D341Med (cell line): ENCODE results near the gene HOMEZ.

Source experiments
- DNase-seq: peaks from one replicate; pipeline ENCODE4 v3.0.0; 2012; ENCODE audit warnings: low spot score

HOMEZ gene

DNA sequence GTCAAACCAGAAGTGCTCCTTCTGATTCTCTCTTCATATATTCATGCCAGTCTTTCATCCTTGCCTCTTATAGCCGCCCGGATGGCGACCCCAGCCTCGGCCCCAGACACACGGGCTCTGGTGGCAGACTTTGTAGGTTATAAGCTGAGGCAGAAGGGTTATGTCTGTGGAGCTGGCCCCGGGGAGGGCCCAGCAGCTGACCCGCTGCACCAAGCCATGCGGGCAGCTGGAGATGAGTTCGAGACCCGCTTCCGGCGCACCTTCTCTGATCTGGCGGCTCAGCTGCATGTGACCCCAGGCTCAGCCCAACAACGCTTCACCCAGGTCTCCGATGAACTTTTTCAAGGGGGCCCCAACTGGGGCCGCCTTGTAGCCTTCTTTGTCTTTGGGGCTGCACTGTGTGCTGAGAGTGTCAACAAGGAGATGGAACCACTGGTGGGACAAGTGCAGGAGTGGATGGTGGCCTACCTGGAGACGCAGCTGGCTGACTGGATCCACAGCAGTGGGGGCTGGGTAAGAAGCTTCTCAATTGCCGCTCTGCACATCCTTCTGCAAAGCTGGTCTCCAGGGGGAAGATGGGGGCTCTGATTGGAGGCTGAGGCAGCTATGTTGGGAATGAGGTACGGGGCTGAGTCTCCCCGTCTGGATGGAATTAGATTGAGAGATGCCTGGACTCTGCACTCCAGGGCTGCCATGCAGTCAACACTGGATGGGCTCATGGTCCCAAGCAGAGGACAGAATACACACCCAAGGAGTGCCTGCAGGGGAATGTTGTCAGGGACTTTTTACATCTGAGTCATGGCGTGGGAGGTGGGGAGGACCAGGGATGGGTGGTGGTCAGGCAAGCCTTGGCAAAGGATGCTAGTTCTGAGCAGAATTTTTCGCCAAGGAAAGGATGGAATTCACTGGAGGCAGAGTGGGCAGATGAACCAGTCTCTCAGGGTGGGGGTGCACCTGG is 22.0 kb upstream of the HOMEZ start:
- DNase-seq: no peak

DNA sequence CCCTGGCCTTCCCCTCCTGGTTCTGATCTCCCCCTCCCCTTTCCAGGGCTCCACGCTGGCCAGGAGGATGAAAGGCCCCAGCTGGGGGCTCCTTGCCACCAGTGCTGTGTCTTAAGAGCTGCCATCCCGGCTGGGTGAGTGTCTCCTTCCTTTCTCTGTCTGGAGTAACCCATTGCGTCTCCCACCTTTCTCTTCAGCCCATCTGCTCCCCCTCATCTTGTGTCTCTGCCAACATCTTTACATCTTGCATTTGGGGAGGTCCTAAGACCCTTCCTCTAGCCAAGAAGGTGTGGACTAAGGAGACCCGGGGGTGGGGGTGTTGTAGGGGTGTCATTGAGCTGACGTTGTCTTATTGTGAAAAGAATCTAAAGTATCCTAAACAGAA is 21.2 kb upstream of the HOMEZ start:
- DNase-seq: no peak

DNA sequence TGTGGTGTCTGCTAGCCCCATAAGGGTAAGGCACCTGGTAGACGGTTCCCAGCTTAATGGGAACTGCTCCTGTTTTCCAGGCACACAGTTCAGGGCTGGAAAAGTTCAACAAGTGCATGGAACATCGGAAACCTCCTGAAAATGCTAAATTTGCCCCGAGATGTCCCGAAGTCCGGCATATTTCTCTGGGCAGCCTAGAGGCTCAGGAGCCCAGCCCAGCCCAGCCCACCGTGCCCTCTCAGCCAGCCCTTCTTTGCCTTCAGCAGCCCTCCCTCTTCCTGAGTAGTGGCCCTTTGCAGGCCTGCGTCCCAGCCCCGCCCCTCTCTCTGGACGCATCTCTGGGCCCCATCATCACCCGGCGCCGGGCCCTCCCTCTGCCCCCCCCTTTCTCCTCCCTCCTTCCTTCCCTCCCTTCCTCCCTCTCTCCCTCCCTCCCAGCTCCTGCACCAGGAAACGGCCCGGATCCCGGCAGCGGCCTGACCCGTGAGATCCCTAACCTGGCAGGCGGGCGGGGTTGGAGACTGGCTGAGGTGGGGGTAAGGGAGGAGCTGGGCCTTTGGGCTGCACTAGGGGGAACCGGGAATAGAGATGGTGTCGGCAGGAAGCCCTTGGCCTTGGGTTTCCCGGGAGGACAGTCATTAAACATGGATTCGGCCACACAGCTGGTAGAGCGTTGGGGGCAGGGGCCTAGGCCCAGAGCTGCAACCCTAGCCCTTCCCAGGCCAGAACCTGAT is 20.6 kb upstream of the HOMEZ start, which contains the start of gene BCL2L2:
Gene BCL2L2 (plus strand): TSS at position 422 of the 734 bp plus-strand sequence. CDS start 935 bp downstream, outside the sequence.
- peak; percentile 88 for DNase-seq

DNA sequence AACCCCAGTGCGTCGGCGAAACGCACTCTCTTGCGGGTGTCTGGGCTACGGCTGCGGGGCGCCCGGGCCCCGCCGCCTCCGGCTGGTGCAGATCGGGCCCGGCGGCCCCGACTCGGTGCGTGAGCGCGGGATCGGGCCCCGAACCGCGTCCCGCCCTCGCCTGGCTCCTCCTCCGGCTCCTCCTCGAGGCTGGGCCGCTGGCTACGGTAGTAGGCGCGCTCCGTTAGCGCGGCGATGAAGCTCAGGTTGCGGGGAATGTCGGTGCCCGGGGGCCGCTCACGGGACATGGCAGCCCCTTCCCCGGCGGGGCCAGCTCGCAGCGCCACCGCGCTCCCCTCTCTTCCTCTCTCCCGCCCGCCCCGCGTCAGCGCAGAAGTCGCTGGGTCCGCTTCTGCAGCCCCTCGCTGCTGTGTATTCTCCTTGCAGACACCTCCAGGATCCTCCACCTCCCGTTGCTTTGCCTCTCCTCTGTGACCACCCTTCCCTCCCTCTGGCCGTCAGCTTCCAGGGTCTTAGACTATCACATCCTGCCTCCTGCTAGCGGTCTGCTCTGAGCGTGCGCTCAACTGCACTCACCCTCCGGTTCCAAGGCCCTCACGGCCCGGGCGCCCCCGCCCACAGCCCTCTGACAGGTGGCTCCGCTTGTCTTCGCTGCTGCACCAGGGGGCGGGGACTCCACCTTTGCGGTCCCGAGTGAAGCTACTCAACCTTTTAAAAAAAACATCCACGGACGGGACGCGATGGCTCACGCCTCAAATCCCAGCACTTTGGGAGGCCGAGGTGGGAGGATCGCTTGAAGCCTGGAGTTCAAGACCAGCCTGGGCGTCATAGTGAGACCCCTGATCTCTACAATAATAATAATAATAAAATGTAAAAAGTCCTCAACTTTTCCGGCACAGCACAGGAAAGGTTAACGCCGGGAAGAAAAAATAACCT is 16.6 kb upstream of the HOMEZ start, which contains the start of gene PPP1R3E:
Gene PPP1R3E (minus strand): TSS at position 570 of the 936 bp plus-strand sequence. CDS start 283 bp downstream, at position 287.
- DNase-seq: peak; percentile 75

DNA sequence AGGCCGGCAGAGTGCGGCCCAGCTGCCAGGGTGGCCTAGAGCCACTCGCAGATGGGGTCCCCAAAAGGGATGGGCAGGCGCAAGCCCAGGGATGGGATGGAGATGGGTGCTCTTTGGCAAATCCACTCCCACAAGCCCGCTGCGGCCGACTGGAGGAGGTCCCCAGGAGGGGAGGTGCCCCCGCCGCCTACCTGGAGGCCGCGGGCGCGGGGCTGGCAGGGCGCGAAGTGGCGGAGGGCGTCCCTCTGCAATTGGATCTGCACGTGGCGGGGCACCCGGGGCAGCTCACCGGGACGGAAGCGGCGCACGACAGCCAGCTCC is 16.0 kb upstream of the HOMEZ start:
- DNase-seq: no peak

DNA sequence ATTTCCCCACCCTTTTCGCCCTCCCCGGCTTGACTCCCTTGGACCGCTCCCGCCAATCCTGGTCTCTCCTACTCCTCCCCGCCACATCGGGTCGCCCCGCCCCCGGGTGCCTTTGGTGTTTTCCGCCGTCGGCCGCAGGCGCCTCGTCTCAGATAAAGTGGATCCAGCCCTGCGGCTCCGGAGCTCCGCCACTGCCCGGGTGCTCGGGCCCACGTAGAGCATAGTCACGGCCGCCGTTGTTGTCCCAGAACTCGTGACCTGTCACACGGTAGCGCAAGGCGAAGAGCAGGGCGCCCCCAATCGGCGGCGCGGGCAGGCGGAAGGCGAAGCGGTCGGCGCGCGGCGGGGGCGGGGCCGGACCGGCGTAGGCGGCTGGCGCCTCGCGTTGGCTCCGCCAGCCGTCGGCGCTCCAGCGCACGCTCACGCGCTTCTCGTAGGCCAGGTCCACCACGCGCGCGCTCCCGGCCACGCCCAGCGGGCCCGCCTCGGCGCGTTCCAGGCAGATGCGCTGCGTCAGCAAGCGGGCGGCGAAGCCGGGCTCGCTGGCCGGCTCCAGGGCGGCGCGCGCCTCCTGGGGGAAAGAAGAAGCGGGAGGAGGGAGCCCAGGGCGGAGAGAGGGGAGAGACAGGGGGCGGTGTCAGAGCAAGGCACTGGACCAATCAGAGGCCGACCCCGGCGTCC is 15.5 kb upstream of the HOMEZ start:
- peak; percentile 97 for DNase-seq

DNA sequence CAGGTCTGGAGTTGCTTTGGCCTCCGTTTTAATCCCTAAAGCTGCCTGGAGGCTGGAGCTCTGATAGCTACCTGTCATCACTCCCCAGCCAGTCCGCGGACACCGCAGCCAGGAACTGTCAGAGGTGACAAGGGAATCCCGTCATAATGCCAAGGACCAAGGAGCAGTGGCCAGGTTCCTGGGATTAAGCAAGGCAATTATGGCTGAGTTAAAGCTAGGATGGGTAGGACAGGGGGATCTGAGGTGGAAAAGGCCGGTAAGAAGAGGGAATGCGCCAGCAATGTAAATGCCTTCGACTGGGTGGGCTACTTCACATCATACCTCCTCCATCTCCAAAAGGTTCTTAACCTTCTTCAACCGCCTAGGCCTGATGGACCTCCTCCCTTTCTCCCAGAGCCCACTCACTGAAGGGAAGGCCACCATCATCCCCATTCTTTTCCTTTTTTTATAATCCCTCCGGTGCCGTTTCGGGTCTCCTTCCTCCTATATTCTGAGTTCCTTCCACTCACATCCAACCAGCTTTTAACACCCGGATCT is 14.8 kb upstream of the HOMEZ start:
- DNase-seq: no peak

DNA sequence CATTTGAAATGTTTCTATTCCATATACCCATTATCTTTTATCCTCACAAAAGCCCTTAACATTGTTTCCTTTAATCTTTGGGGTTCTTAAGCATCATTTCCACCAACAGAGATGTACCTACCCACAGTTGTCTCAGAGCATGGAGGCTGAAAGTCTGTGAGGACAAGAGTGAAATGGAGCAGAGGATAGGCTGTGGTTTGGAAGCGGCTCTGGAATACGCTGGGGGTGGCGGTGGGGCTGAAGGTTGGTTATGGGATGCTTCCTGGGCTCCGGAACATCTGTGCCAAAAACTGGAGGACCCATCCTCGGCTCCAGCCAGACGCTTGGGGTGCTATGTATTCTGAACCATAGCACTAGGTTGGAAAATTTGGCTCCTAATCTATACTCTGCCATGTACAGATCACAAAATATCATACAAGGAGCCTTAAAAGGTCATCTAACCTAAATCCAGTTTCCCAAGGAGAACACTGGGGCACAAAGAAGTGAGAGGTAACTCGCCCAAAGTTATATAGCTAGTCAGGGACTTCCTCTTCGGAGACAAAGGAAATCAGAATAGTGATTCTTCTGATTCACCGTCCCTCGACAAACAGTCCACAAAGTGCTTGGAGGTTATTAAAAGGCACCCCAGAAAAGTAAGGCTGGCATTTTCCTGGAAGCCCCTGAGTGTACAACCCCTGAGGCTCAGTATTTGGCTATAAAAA is 14.2 kb upstream of the HOMEZ start:
- no peak for DNase-seq

DNA sequence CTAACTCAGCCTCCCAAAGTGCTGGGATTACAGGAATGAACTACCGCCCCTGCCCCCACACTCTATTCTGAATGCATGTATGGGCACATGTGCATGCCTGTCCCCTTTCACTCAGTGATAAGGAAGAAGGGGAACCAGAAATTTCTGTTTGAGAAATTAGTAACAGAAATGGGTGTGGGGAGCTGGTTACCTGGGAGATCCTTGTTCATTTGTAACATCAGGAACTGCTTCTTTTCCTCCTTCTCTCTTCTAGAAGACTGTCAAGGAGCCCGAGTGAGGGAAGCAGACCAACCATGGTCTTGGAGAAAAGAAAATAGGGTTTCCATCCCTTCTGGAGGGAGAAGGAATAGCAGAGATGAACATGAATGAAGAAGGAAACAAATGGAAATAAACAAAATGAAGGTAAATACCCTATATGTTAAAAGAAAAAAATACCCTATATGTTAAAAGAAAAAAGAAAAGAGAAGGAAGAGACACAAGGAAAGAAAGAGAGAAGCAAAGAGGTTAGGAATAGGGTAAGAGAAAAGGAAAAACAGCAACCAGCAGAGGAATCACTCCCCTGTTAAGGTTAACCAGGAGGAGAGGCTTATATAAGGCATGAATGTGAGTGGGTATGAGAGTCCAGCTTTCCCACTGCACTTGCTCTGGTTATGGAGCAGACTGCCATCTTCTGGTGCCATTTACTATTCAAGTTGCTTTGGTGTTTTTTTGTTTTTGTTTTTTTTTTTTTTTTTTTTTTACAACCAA is 13.5 kb upstream of the HOMEZ start:
- DNase-seq: no peak

DNA sequence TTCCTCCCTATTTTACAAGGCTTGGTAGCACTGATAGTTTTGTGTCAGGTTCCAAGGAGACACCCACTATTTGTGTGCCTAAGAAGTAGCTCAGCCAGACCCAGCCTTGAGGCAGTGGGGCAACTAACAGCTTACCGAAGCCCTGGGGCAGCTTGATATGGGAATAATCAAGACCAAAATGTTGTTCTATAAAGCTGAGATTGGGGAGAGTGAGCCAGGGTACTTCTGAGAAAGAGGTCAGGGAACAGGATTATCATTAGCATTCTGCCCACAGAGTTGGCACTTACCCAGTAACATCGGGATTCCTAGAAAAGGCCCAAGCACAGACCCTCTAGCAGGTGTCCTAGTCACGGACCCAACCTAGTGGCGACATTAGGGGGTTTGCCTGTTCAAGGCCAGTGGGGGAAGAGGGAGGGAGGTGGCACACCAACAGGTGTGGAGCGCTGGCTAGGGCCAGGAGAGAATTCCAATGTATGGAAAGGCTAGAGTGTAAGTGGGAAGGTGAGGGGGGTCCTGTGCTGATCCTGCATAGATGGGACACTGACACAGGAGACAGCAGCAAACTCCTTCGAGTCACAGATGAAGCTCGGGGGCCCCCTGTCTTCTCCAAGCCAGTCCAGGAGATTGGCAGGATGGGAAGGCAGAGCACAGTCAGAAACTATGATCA is 11.8 kb upstream of the HOMEZ start:
- no peak for DNase-seq

DNA sequence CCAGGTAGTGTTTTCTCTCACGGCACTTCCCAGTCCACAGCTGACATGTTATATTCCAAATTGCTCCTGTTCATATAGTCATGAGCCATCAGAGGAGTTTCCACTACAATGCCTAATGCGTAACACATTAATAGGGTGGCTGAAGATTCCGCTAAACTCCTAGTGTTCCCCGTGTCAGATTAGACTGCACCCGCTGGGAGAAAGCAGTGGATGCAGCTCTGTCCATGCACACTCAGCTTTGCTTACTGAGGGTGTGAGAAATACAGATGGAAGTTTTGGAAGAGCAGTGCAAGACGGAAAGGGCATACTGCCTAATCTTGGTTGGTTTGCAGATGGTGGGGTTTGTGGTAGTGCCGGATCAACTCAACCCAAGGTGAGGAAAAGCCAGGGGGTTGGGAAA is 11.2 kb upstream of the HOMEZ start:
- DNase-seq: no peak

DNA sequence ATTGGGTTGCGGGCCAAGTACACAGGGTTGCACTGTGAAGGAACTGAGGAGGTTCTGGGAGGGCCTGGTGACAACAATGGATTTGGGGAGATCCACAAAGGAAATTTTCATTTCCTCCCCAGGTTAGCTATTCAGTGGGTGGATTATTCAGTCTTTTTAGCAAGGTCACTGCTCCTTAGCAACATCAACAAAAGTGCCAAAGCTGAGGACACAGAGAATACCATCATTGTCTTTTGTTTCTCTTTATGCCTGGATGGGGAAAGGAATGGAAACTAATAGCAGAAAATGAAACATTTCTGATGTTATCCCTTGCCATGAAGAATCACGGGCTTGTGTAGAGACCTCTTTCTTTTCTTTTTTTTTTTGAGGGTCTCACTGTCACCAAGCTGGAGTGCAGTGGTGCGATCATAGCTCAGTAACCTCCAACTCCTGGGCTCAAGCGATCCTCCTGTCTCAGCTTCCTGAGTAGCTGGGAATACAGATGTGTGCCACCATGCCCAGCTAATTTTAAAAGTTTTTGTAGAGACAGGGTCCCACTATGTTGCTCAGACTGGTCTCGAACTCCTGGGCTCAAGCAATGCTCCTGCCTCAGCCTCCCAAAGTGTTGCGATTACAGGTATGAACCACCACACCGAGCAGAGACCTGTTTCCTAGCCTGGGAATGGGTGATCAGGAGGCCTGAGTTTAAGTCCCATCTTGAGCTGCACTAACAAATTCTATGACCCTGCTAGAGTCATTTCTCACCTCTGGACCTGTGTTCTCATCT is 10.3 kb upstream of the HOMEZ start:
- DNase-seq: no peak

DNA sequence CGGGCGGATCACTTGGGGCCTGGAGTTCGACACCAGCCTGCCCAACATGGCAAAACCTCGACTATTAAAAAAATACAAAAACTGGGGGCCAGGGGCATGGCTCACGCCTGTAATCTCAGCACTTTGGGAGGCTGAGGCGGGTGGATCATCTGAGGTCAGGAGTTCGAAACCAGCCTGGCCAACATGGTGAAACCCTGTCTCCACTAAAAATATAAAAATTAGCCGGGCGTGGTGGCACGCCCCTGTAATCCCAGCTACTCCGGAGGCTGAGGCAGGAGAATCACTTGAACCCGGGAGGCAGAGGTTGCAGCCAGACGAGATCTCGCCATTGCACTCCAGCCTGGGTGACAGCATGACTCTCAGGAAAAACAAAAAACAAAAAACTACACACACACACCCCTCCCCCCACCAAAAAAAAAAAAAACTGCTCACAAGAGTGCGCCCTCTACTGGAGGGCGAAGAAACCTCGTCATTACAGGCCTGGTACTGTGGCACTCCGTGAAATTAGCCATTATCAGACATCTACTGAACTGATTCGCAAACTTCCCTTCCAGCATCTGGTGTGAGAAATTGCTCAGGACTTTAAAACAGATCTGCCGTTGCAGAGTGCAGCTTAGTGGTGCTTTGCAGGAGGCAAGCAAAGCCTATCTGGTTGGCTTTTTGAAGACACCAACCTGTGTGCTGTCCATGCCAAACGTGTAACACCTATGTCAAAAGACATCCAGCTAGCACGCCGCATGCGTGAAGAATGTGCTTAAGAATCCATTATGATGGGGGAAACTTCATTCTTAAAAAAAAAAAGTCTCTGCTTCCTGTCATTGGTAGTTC is 9.0 kb upstream of the HOMEZ start:
- DNase-seq: no peak

DNA sequence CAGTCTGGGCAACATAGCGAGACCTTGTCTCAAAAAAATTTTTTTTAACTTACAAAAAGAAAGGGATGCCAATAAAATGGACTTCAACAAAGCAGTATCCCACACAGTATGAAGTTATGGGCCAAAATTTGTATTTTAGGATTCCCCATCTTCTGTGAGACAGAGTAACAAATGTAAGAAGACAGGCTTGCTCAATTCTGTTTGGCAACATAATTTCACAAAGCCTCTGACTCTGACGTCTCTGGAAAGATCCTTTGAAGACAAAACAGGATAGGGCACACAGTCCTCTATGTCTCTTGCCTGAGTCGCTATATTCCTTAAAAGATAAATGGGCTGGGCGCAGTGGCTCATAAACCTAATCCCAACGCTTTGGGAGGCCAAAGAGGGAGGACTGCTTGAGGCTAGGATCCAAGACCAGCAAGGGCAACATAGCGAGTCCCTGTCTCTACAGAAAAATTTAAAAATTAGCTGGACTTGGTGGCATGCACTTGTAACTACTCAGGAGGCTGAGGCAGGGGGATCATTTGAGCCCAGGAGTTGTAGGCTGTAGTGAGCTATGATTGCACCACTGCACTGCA is 1.1 kb upstream of the HOMEZ start:
- DNase-seq: no peak

DNA sequence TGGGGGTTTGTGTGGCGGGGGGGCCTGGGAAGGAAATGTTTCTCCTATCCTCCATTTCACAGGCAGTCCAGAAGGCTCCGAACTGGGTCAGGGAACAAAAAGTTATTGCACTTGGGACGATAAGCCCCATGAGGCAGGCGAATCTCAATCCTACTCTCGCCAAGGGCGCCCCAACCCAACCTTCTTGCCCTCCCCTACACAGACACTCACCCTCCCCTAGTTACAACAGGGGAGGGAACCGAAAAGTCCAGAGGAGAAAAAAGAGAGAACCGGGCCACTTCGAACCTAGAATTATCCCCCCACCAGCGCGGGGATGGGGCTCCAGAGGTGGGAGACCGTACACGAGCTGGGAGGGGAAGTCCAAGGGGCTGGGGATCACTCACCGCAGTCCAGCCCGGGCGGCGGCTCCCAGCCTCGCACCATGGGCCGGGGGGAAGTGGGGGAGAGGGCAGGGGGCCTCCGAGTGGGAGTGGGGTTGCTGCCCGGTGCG is 357 bp downstream of the HOMEZ start:
- DNase-seq: no peak

DNA sequence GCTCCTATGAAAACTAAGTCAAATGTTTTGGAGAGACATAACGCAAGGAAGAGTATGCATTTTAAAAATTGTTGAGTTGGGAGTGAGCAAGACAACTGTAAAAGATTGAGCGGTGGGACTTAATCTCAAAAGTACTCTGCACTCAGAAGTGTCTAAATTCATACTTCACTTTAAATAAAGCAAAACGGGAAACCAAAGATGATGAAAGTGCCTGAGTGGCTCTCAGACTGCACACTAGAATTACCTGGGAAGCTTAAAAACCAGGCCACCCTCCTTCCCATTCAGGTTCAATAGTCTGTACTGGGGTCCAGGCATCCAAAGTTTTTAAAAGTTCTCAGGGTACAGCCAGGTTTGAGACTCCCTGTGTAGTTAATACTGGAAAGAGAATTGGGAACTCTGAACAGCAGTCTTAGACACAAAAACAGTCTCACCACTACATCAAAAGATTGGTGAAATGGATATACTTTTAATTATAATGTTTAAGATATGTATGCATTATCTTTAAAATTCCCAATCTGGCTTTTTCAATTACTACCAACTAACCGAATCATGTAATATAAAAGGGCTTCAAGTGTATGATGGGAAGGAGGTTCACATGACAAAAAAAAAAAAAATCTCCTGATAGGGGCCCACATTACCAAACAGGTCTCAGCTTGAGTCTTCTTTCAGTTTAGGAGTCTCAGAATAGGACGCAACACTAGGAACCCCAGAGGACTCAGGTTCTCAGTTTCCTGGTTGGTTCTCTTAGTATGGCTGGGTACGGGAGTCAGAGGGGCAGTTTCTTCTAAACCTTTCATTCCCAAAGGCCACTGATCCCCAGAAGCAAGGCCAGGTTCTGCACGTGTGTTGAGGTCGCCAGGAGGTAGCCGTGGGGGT is 1.0 kb downstream of the HOMEZ start:
- DNase-seq: no peak
